HepG2 (cell line): ENCODE results near the gene CENATAC. TPM values are rescaled to one million over a fixed set of nuclear protein-coding genes. Genes with fewer than 3 reads are reported as not detected.

Source experiments
- ARID2 ChIP-seq: sonication (generic); formaldehyde crosslinking; IDR thresholded peaks from 2 replicates; pipeline ENCODE4 v1.8.1; 2022; ENCODE audit warnings: mild to moderate bottlenecking, missing genetic modification reagents, borderline replicate concordance
- BCLAF1 ChIP-seq: fragments of 450-650 bp; IDR thresholded peaks from 2 replicates; pipeline ENCODE4 v1.6.1; 2017; ENCODE audit warnings: mild to moderate bottlenecking
- CREB3 ChIP-seq: sonication (generic); formaldehyde crosslinking; IDR thresholded peaks from 2 replicates; pipeline ENCODE4 v1.5.0; 2020; ENCODE audit warnings: missing genetic modification reagents
- FIP1L1 ChIP-seq: fragments of 200-400 bp; formaldehyde crosslinking; IDR thresholded peaks from 2 replicates; pipeline ENCODE4 v1.6.1; 2018; ENCODE audit warnings: low read depth, mild to moderate bottlenecking, low read length, moderate library complexity, borderline replicate concordance; ENCODE audit not compliant: insufficient read depth
- FOXP4 ChIP-seq: sonication (generic); formaldehyde crosslinking; IDR thresholded peaks from 2 replicates; pipeline ENCODE4 v1.4.0; 2020; ENCODE audit warnings: missing genetic modification reagents
- HMGXB4 ChIP-seq, 2 experiments: sonication (generic) in 1 of 2; formaldehyde crosslinking in 1 of 2; IDR thresholded peaks; 2 replicates each; pipeline versions ENCODE4 v1.4.0 to v1.6.1; 2018 to 2020; ENCODE audit warnings: missing genetic modification reagents in 2 of 2, borderline replicate concordance in 1 of 2, low read depth in 1 of 2, mild to moderate bottlenecking in 1 of 2, missing biosample characterization in 1 of 2
- LBX2 ChIP-seq: sonication (generic); formaldehyde crosslinking; IDR thresholded peaks from 2 replicates; pipeline ENCODE4 v1.5.0; 2020; ENCODE audit warnings: missing genetic modification reagents, mild to moderate bottlenecking, borderline replicate concordance
- MAZ ChIP-seq, 2 experiments: sonication (generic) in 1 of 2; formaldehyde crosslinking in 1 of 2; IDR thresholded peaks; 2 replicates each; pipeline versions ENCODE4 v1.5.0 to v1.6.1; 2012 to 2020; ENCODE audit warnings: low read depth in 2 of 2, mild to moderate bottlenecking in 2 of 2, borderline replicate concordance in 1 of 2, improper control_type of control experiment in 1 of 2, low read length in 1 of 2, missing genetic modification reagents in 1 of 2, moderate library complexity in 1 of 2
- PHF21A ChIP-seq: sonication (generic); formaldehyde crosslinking; IDR thresholded peaks from 2 replicates; pipeline ENCODE4 v1.5.0; 2020; ENCODE audit warnings: mild to moderate bottlenecking, missing genetic modification reagents
- RELA ChIP-seq: sonication (generic); formaldehyde crosslinking; IDR thresholded peaks from 2 replicates; pipeline ENCODE4 v1.4.0; 2020; ENCODE audit warnings: missing genetic modification reagents
- RFX3 ChIP-seq: IDR thresholded peaks from 2 replicates; pipeline ENCODE4 v1.6.1; 2016; ENCODE audit warnings: missing biosample characterization, missing genetic modification reagents
- RXRA ChIP-seq: sonication (generic); formaldehyde crosslinking; IDR thresholded peaks from 2 replicates; pipeline ENCODE4 v1.5.1; 2020; ENCODE audit warnings: missing genetic modification reagents
- ZBTB7B ChIP-seq: sonication (generic); formaldehyde crosslinking; IDR thresholded peaks from 2 replicates; pipeline ENCODE4 v1.4.0; 2020; ENCODE audit warnings: missing genetic modification reagents
- ZMYM2 ChIP-seq: sonication (generic); formaldehyde crosslinking; IDR thresholded peaks from 2 replicates; pipeline ENCODE4 v1.8.0; 2022; ENCODE audit warnings: mild to moderate bottlenecking, missing genetic modification reagents
- ZNF138 ChIP-seq: sonication (generic); formaldehyde crosslinking; IDR thresholded peaks from 2 replicates; pipeline ENCODE4 v1.5.0; 2020; ENCODE audit warnings: mild to moderate bottlenecking, low read depth, missing genetic modification reagents
- ZNF143 ChIP-seq: sonication (generic); formaldehyde crosslinking; IDR thresholded peaks from 2 replicates; pipeline ENCODE4 v1.4.0; 2020; ENCODE audit warnings: missing genetic modification reagents
- ZNF367 ChIP-seq: sonication (generic); formaldehyde crosslinking; IDR thresholded peaks from 2 replicates; pipeline ENCODE4 v1.4.0; 2020; ENCODE audit warnings: missing genetic modification reagents, borderline replicate concordance
- ZNF550 ChIP-seq: sonication (generic); formaldehyde crosslinking; IDR thresholded peaks from 2 replicates; pipeline ENCODE4 v1.4.0; 2020; ENCODE audit warnings: mild to moderate bottlenecking, missing genetic modification reagents, borderline replicate concordance
- polyA plus RNA-seq, 8 experiments: library from polyadenylated mRNA; depleted of rRNA in 3 of 8; stranded (reverse) in 7 of 8; unstranded in 1 of 8; fragments of >200 nt; fragmentation: Illumina TruSeq in 4 of 8; extraction: Trizol in 4 of 8; gene quantifications; 2 replicates each; pipeline versions ENCODE4 v1.2.1 to v1.2.3, GENCODE V29; 2011 to 2016; ENCODE audit warnings: low read depth in 4 of 8, missing spikeins in 1 of 8, mixed read lengths in 1 of 8; ENCODE audit not compliant: insufficient read depth in 1 of 8
- total RNA-seq, 5 experiments: library from RNA; depleted of rRNA; stranded (reverse); fragments of >200 nt; fragmentation: Illumina TruSeq; extraction: Trizol; gene quantifications; 2 replicates each; pipeline ENCODE4 v1.2.3, GENCODE V29; 2016; ENCODE audit warnings: low read depth in 1 of 5

The CENATAC gene
- total and polyA plus RNA-seq, 2 of the 13 experiments (the other 11 are each of a cell fraction or from before 2014, with no cell fraction given), result 21.7 to 25.0 TPM

- TF ChIP-seq ARID2 (CRISPR knock-in tag) (peak; percentile 58; the same call in 1 of the 2 replicates), CREB3 (CRISPR knock-in tag) (0 out of 2 replicates have a peak, but pooled peaks have one; percentile 58), ZBTB7B (CRISPR knock-in tag) (no peak; the same call in 1 of the 2 replicates), ZNF367 (no peak), RXRA (CRISPR knock-in tag) (0 out of 2 replicates have a peak, but pooled peaks have one; percentile 37), ZNF138 (CRISPR knock-in tag) (no peak), RFX3 (CRISPR knock-in tag) (no peak), HMGXB4 (CRISPR knock-in tag; IDR thresholded peaks at IDR 0.05; ENCODE audit: borderline replicate concordance in 1 of 2, low read depth in 1 of 2) (peak in 1 of 2 experiments; percentile 89; a peak in 2 of 4 replicates), FIP1L1 (no peak), ZNF550 (CRISPR knock-in tag) (no peak), PHF21A (peak; percentile 73; the same call in 1 of the 2 replicates), FOXP4 (CRISPR knock-in tag) (peak; percentile 41; the same call in 1 of the 2 replicates), RELA (CRISPR knock-in tag) (no peak), MAZ (IDR thresholded peaks at IDR 0.05; ENCODE audit: borderline replicate concordance, low read depth, low read length) (peak; percentile 92), MAZ (CRISPR knock-in tag; IDR thresholded peaks at IDR 0.05; ENCODE audit: low read depth) (peak; percentile 86; the same call in 1 of the 2 replicates), LBX2 (CRISPR knock-in tag) (peak; percentile 29; the same call in 1 of the 2 replicates), ZMYM2 (no peak), ZNF143 (CRISPR knock-in tag) (peak; percentile 75), BCLAF1 (no peak)
Observed at GRCh38 chr11:119018074-119018938, 20.4 kb downstream of the CENATAC start, which contains the start of the genes RPS25 and TRAPPC4 (continued).
